COLO829 (cell line): ENCODE measurements around the gene SCD5.

Source experiments
- DNase-seq: peaks from one replicate; pipeline ENCODE4 v3.0.0; 2012; ENCODE audit warnings: low spot score

The SCD5 gene

DNA sequence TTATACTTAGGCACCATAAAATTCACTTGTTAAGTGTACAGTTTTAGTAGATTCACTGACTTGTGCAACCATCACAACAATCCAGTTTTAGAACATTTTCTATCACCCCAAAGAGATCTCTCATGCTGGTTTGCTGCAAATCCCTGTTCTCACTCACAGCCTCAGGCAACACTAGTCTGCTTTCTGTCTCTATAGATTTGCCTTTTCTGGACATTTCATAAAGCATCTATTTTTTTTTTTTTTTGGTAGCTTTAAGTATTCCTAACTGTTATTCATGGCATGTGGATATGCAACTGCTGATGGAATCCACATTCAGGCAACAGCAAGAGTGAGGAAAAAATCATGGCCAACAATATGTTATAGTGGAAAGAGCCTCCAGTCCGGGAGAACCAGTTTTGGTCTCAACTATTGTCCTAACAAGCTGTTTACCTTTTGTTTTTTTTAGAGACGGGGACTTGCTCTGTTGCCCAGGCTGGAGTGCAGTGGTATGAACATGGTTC lies 209.8 kb downstream of the SCD5 start:
- no peak for DNase-seq

DNA sequence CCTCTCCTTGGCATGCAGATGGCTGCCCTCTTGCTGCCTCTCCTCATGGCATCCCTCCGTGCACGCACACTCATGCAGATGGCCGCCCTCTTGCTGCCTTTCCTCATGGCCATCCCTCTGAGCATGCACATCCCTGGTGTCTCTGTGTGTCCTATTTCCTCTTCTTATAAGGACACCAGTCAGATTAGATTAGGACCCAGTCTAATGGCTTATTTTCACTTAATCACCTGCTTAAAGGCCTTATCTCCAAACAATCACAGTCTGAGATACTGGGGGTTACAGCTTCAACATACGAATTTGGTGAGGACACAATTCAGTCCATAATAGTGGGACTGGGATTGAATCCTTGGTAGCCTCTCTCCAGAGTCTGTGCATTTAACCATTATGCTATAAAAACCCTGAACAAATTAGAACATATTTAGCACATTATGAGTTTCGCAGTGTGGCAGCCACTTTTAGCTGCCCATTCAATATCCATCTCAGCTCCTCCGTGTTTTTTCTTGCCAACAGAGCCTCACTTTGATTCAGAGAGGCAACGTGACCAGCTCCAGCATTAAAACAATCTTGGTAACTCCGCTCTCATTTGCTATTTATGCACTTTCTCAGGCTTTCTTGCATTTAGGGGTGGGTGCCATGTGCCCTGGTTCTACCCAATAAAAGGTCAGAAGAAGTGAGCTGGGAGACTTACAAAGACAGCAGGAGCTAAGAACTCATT lies 210.6 kb downstream of the SCD5 start:
- DNase-seq: no peak

- no peak for DNase-seq
Observed at GRCh38 chr4:82585690-82586435, 212.7 kb downstream of the SCD5 start.

GRCh38 chr4:82584931-82585330 lies 213.7 kb downstream of the SCD5 start:
- no peak for DNase-seq

GRCh38 chr4:82583897-82584587 lies 214.6 kb downstream of the SCD5 start:
- no peak for DNase-seq

DNA sequence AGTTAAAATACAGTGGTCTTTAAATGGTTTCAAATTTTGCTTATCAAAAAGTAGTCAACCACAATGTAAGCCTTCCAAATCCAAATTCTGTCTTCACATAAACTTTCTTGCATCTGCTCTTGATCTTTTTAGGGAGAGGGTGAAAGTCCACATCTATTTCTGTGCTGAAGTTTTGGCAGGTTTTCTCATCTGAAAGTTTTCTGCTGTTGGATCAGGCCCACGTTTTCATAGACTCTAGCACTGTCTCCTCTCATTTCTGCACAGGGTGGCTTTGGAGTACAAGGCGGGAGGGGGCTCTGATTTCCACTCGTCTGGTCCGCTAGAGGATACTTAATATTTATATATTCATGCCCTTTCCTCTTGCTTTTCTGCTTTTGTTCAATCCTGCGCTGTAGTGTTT lies 218.7 kb downstream of the SCD5 start:
- DNase-seq: no peak
